Fibroblast of villous mesenchyme (primary cell): ENCODE data around the gene MAGEL2. TPM values are rescaled to one million over a fixed set of nuclear protein-coding genes. Genes with fewer than 3 reads are reported as not detected.

Experiments used
- DNase-seq: peaks from one replicate; pipeline ENCODE4 v3.0.0-alpha.2; 2010; ENCODE audit warnings: low read depth
- H3K4me3 ChIP-seq: 2 replicates; pipeline ENCODE4 v1.5.1; 2011; ENCODE audit warnings: low read depth, mild to moderate bottlenecking, low read length
- CTCF ChIP-seq: IDR thresholded peaks from 2 replicates; pipeline ENCODE4 v1.5.1; 2012; ENCODE audit warnings: low read depth, mild to moderate bottlenecking, low read length; ENCODE audit not compliant: insufficient read depth
- total RNA-seq: library from RNA; depleted of rRNA; stranded (reverse); fragments of >200 nt; gene quantifications from 2 replicates; pipeline ENCODE4 v1.2.3, GENCODE V29; 2012

Gene MAGEL2
- total RNA-seq, 1 donor = not detected

- no peak for TF ChIP-seq CTCF
- DNase-seq = no peak
- peak overlapping the region; percentile 55 for H3K4me3 ChIP-seq
Measured at GRCh38 chr15:23686466-23687142, 38.9 kb upstream of the MAGEL2 start.

GRCh38 chr15:23671481-23671880 is 23.8 kb upstream of the MAGEL2 start:
- no peak for TF ChIP-seq CTCF
- DNase-seq = no peak
- H3K4me3 ChIP-seq = no peak overlapping the region

GRCh38 chr15:23670970-23671369 is 23.3 kb upstream of the MAGEL2 start:
- DNase-seq = no peak
- no peak for TF ChIP-seq CTCF
- no peak overlapping the region for H3K4me3 ChIP-seq

- no peak for DNase-seq
- TF ChIP-seq CTCF = no peak
- H3K4me3 ChIP-seq = no peak overlapping the region
Measured at GRCh38 chr15:23663232-23663631, 15.6 kb upstream of the MAGEL2 start.

GRCh38 chr15:23648920-23649515 is 1.4 kb upstream of the MAGEL2 start:
- no peak for DNase-seq
- no peak overlapping the region for H3K4me3 ChIP-seq
- TF ChIP-seq CTCF = peak; percentile 40

- no peak for DNase-seq
- no peak overlapping the region for H3K4me3 ChIP-seq
- no peak for TF ChIP-seq CTCF
Measured at GRCh38 chr15:23647001-23647295, 719 bp downstream of the MAGEL2 start.
